Measurements from ENCODE around the gene CACHD1.
"Not testable (repeated sequence)": the region's sequence is repeated elsewhere in the genome, so short reads cannot be mapped to it uniquely, and the experiment has no call there.

GRCh38 chr1:64512206-64512605, 42.3 kb downstream of the CACHD1 start:
- not testable (repeated sequence) for TF ChIP-seq CTCF, POLR2A (IDR thresholded peaks at IDR 0.05)
